Activated T-cell treated with anti-CD3 and anti-CD28 coated beads, Interleukin-2, amount 50 U/mL, for 24 hours (primary cell): ENCODE data around the gene CDH11.

ENCODE experiments used
- DNase-seq: peaks from one replicate; pipeline ENCODE4 v3.0.0-alpha.2; 2020
- H3K27ac Mint-ChIP-seq: 2 replicates; pipeline ENCODE4 v1.8.0; 2020; ENCODE audit warnings: mild to moderate bottlenecking, mixed read lengths
- H3K27me3 Mint-ChIP-seq: 2 replicates; pipeline ENCODE4 v1.8.0; 2020; ENCODE audit warnings: mixed read lengths
- H3K36me3 Mint-ChIP-seq: 2 replicates; pipeline ENCODE4 v1.8.0; 2020; ENCODE audit warnings: low read depth, mixed read lengths
- H3K4me1 Mint-ChIP-seq: 2 replicates; pipeline ENCODE4 v1.8.0; 2020; ENCODE audit warnings: low read depth, mixed read lengths
- H3K4me3 Mint-ChIP-seq: 2 replicates; pipeline ENCODE4 v1.8.0; 2020; ENCODE audit warnings: mild to moderate bottlenecking, moderate library complexity, mixed read lengths
- H3K9me3 Mint-ChIP-seq: 2 replicates; pipeline ENCODE4 v1.8.0; 2020; ENCODE audit warnings: mixed read lengths

CDH11 gene

GRCh38 chr16:65069065-65069464 is 52.8 kb downstream of the CDH11 start:
- Mint-ChIP-seq H3K36me3 (no peaks in the 10 kb centered on the region), H3K4me3 (no peak overlapping the region), H3K27ac (no peak overlapping the region), H3K9me3 (peaks cover 21% of the 10 kb centered on the region), H3K27me3 (no peaks in the 10 kb centered on the region), H3K4me1 (no peaks in the 10 kb centered on the region)
- no peak for DNase-seq

GRCh38 chr16:65068151-65068740 is 53.6 kb downstream of the CDH11 start:
- no peaks in the 10 kb centered on the region for H3K4me1 Mint-ChIP-seq
- no peaks in the 10 kb centered on the region for H3K36me3 Mint-ChIP-seq
- no peak overlapping the region for H3K27ac Mint-ChIP-seq
- H3K4me3 Mint-ChIP-seq: no peak overlapping the region
- peaks cover 21% of the 10 kb centered on the region for H3K9me3 Mint-ChIP-seq
- DNase-seq: no peak
- no peaks in the 10 kb centered on the region for H3K27me3 Mint-ChIP-seq

- H3K27me3 Mint-ChIP-seq: no peaks in the 10 kb centered on the region
These were observed 55.2 kb downstream of the CDH11 start for GRCh38 chr16:65066651-65067050.

GRCh38 chr16:65065031-65065430 is 56.8 kb downstream of the CDH11 start:
- Mint-ChIP-seq H3K9me3 (peaks cover 16% of the 10 kb centered on the region), H3K4me1 (no peaks in the 10 kb centered on the region), H3K4me3 (no peak overlapping the region), H3K27ac (no peak overlapping the region), H3K36me3 (no peaks in the 10 kb centered on the region), H3K27me3 (no peaks in the 10 kb centered on the region)
- no peak for DNase-seq

More at GRCh38 chr16:65066651-65067050, 55.2 kb downstream of the CDH11 start:
- no peaks in the 10 kb centered on the region for H3K36me3 Mint-ChIP-seq
- H3K4me3 Mint-ChIP-seq: no peak overlapping the region
- no peak for DNase-seq
- H3K27ac Mint-ChIP-seq: no peak overlapping the region
- peaks cover 21% of the 10 kb centered on the region for H3K9me3 Mint-ChIP-seq
- no peaks in the 10 kb centered on the region for H3K4me1 Mint-ChIP-seq

GRCh38 chr16:65064131-65064530 is 57.7 kb downstream of the CDH11 start:
- no peaks in the 10 kb centered on the region for H3K36me3 Mint-ChIP-seq
- H3K4me3 Mint-ChIP-seq: no peak overlapping the region
- H3K27me3 Mint-ChIP-seq: no peaks in the 10 kb centered on the region
- no peak for DNase-seq
- no peaks in the 10 kb centered on the region for H3K4me1 Mint-ChIP-seq
- no peak overlapping the region for H3K27ac Mint-ChIP-seq
- H3K9me3 Mint-ChIP-seq: peaks cover 13% of the 10 kb centered on the region

- no peaks in the 10 kb centered on the region for H3K4me1 Mint-ChIP-seq
- no peak overlapping the region for H3K4me3 Mint-ChIP-seq
- H3K9me3 Mint-ChIP-seq: peaks cover 8% of the 10 kb centered on the region
- H3K27ac Mint-ChIP-seq: no peak overlapping the region
- H3K36me3 Mint-ChIP-seq: no peaks in the 10 kb centered on the region
- H3K27me3 Mint-ChIP-seq: no peaks in the 10 kb centered on the region
- no peak for DNase-seq
These were observed 58.9 kb downstream of the CDH11 start for GRCh38 chr16:65062736-65063583.

GRCh38 chr16:65061935-65062518 is 59.8 kb downstream of the CDH11 start:
- H3K27me3 Mint-ChIP-seq: no peaks in the 10 kb centered on the region
- no peak overlapping the region for H3K4me3 Mint-ChIP-seq
- DNase-seq: no peak
- no peaks in the 10 kb centered on the region for H3K36me3 Mint-ChIP-seq
- no peak overlapping the region for H3K27ac Mint-ChIP-seq
- H3K9me3 Mint-ChIP-seq: peaks cover 8% of the 10 kb centered on the region
- no peaks in the 10 kb centered on the region for H3K4me1 Mint-ChIP-seq

- no peak for DNase-seq
- no peaks in the 10 kb centered on the region for H3K36me3 Mint-ChIP-seq
- no peaks in the 10 kb centered on the region for H3K4me1 Mint-ChIP-seq
- H3K4me3 Mint-ChIP-seq: no peak overlapping the region
- no peaks in the 10 kb centered on the region for H3K27me3 Mint-ChIP-seq
- H3K9me3 Mint-ChIP-seq: peaks cover 6% of the 10 kb centered on the region
- H3K27ac Mint-ChIP-seq: no peak overlapping the region
These were observed 60.6 kb downstream of the CDH11 start for GRCh38 chr16:65061263-65061662.

- no peak for DNase-seq
- Mint-ChIP-seq H3K4me1 (no peaks in the 10 kb centered on the region), H3K4me3 (no peak overlapping the region), H3K27me3 (no peaks in the 10 kb centered on the region), H3K9me3 (peaks cover 10% of the 10 kb centered on the region), H3K27ac (no peak overlapping the region), H3K36me3 (no peaks in the 10 kb centered on the region)
These were observed 62.4 kb downstream of the CDH11 start for GRCh38 chr16:65059406-65059980.

- Mint-ChIP-seq H3K27ac (no peak overlapping the region), H3K9me3 (peaks cover 27% of the 10 kb centered on the region), H3K36me3 (no peaks in the 10 kb centered on the region), H3K4me3 (no peak overlapping the region), H3K4me1 (no peaks in the 10 kb centered on the region), H3K27me3 (no peaks in the 10 kb centered on the region)
- no peak for DNase-seq
These were observed 64.7 kb downstream of the CDH11 start for GRCh38 chr16:65057184-65057583.

GRCh38 chr16:65054457-65054856 is 67.4 kb downstream of the CDH11 start:
- Mint-ChIP-seq H3K4me1 (no peaks in the 10 kb centered on the region), H3K9me3 (peaks cover 32% of the 10 kb centered on the region), H3K36me3 (no peaks in the 10 kb centered on the region), H3K27ac (no peak overlapping the region), H3K4me3 (no peak overlapping the region), H3K27me3 (no peaks in the 10 kb centered on the region)
- no peak for DNase-seq

GRCh38 chr16:65049679-65050078 is 72.2 kb downstream of the CDH11 start:
- Mint-ChIP-seq H3K27me3 (no peaks in the 10 kb centered on the region), H3K4me1 (no peaks in the 10 kb centered on the region), H3K9me3 (peaks cover 28% of the 10 kb centered on the region), H3K36me3 (no peaks in the 10 kb centered on the region), H3K4me3 (no peak overlapping the region), H3K27ac (no peak overlapping the region)
- no peak for DNase-seq

- H3K36me3 Mint-ChIP-seq: no peaks in the 10 kb centered on the region
- no peak overlapping the region for H3K4me3 Mint-ChIP-seq
- no peak overlapping the region for H3K27ac Mint-ChIP-seq
- DNase-seq: no peak
- no peaks in the 10 kb centered on the region for H3K4me1 Mint-ChIP-seq
- H3K9me3 Mint-ChIP-seq: peaks cover 16% of the 10 kb centered on the region
- H3K27me3 Mint-ChIP-seq: no peaks in the 10 kb centered on the region
These were observed 75.9 kb downstream of the CDH11 start for GRCh38 chr16:65045961-65046360.

- DNase-seq: no peak
- H3K9me3 Mint-ChIP-seq: peaks cover 15% of the 10 kb centered on the region
- no peaks in the 10 kb centered on the region for H3K27me3 Mint-ChIP-seq
- H3K27ac Mint-ChIP-seq: no peak overlapping the region
- no peak overlapping the region for H3K4me3 Mint-ChIP-seq
- H3K4me1 Mint-ChIP-seq: no peaks in the 10 kb centered on the region
- no peaks in the 10 kb centered on the region for H3K36me3 Mint-ChIP-seq
These were observed 77.0 kb downstream of the CDH11 start for GRCh38 chr16:65044873-65045272.

GRCh38 chr16:65044026-65044425 is 77.8 kb downstream of the CDH11 start:
- no peaks in the 10 kb centered on the region for H3K27me3 Mint-ChIP-seq
- no peaks in the 10 kb centered on the region for H3K36me3 Mint-ChIP-seq
- peaks cover 17% of the 10 kb centered on the region for H3K9me3 Mint-ChIP-seq
- DNase-seq: no peak
- H3K4me1 Mint-ChIP-seq: no peaks in the 10 kb centered on the region
- H3K27ac Mint-ChIP-seq: no peak overlapping the region
- no peak overlapping the region for H3K4me3 Mint-ChIP-seq
